GM18519 (cell line): Measurements from ENCODE around the gene TRAPPC1.

Source experiments
- ATAC-seq: cut with Tn5 transposase; IDR thresholded peaks from one replicate; pipeline ENCODE4 v1.9.1; 2021; ENCODE audit warnings: mild to moderate bottlenecking, moderate library complexity; ENCODE audit not compliant: unreplicated experiment, low FRiP score

TRAPPC1 gene

DNA sequence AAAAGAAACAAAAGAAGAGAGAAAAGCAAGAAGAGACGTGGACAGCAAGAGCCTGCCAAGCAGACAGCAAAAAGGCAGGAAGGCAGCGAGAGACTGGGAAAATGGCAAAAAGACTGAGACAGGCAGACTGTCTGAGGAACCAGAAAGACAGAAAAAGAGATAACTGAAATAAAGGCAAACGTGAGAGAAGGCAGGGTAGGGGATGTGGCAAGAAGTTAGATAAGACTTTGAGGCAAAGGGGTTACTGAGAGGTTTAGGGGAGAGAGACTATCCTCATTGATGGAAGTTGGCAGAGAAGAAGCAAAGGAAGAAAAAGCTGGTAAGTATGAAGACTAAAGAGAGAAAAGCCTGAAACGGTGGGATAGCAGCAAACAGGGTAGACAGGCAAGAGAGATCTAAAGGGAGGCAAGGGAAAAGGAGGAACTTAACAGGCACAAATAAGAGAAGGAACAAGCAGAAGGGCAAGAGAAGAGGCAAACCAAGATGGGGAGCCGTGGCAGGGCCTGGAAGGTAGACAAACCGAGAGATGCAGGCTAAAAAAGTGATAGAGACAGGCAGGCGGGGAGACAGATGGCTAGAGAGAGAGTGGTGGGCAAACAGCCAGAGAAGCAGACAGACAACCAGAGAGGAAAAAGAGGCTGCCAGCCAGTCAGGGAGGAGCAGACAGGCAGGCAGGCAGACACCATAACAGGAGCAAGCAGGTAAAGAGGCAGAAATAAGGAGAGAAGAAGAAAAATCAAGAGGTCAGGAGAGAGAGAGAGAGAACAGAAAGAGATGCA lies 50.3 kb downstream of the TRAPPC1 start:
- ATAC-seq: no peak
